GM19023 (cell line): Measurements from ENCODE around the gene CYP51A1.
"Not testable (repeated sequence)": the region's sequence is repeated elsewhere in the genome, so short reads cannot be mapped to it uniquely, and the experiment has no call there.

Experiments used
- ATAC-seq: cut with Tn5 transposase; IDR thresholded peaks from one replicate; pipeline ENCODE4 v1.9.1; 2021; ENCODE audit warnings: mild to moderate bottlenecking, moderate library complexity; ENCODE audit not compliant: unreplicated experiment

The CYP51A1 gene

GRCh38 chr7:92131764-92132330 is 2.4 kb downstream of the CYP51A1 start:
- no peak for ATAC-seq

DNA sequence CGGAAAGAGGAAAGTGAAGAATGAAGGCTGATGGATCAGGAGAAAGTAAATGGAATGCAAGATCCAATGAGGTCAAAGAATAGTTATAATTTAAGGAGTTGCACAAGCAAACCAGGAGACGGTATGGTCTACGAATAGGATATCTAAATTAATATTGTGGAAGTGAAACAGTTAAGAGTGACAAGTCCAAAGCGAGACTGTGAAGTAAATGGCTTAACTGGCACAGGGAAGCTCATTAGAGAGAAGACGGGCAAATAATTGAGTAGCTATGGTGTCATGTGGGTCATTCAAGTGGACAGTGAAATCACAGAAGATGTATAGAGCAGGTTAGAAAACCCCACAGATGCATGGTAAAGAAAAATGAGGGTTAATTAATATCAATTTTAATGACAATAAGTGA is 3.2 kb downstream of the CYP51A1 start:
- no peak for ATAC-seq

GRCh38 chr7:92121681-92122080 is 12.6 kb downstream of the CYP51A1 start:
- ATAC-seq = no peak

DNA sequence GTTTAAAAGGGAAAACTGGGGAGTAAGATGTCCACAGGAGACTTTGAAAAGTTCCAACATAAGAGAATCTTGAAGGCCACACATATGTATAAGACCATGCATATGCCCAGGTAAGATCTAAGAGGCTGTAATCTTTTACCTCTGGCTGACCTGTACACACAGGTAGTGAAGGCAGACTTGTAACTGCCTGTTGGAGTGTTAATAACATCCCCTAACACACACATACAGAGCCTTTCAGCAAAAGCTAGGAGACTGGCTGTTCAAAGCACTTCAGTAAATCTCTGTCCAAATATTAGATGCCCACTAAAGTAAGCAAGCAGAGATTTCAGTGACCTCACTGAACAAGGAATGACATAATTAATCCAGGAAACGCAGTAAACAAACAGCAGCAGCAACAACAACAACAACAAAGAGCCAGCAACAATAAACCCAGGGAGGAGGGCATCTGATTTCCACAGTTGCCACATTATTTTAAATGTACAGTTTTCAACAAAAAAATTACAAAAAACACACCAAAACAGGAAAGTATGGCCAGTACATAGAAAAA is 15.0 kb downstream of the CYP51A1 start:
- ATAC-seq = no peak

- ATAC-seq = no peak
Observed at GRCh38 chr7:92116949-92117348, 17.3 kb downstream of the CYP51A1 start.

DNA sequence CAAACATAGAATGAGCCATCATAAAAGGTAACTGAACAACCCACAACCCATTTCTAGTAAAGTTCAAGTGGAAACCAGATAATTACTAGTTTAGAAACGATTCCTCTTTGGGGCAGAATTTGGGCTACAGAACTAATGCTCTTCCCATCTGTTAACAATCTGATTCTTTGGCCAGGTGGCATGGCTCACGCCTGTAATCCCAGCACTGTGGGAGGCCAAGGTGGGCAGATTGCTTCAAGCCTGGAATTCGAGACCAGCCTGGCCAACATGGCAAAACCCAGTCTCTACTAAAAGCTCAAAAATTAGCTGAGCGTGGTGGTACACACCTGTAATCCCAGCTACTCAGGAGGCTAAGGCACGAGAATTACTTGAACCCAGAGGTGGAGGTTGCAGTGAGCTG is 18.5 kb downstream of the CYP51A1 start:
- ATAC-seq = no peak

DNA sequence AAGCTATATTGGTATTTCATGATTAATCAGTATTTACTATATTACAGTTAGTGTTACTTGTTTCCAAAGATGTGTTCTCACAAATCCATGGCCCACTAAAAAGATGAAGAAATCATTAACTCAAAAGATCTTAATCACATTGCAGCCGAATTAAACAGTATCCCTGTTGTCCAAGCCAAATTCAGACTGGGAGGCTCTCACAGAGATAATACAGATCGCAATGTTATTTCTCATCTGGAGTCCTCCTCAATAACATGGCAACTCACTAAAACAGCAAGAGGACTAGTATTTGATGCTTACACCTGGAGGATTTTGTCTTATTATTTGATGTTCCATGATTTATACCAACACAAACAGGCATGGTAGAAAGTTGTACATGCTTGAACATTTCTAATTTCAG is 23.4 kb downstream of the CYP51A1 start:
- ATAC-seq = no peak

GRCh38 chr7:92108821-92109220 is 25.5 kb downstream of the CYP51A1 start:
- ATAC-seq = no peak

DNA sequence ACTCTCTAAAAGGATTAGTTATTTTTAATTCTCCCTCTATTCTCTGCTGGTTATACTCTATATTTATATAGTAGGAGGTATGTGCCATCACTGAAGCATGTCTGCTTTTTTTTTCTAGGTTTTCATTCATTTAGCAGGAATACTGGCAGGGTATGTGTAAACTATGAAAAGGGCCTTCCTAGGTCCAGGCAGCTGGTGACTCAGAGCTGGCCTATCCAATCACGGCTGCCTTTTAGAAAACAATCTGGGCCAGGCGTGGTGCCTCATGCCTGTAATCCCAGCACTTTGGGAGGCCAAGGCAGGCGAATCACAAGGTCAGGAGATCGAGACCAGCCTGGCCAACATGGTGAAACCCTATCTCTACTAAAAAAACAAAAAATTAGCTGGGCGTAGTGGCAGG is 31.4 kb downstream of the CYP51A1 start:
- not testable (repeated sequence) for ATAC-seq

DNA sequence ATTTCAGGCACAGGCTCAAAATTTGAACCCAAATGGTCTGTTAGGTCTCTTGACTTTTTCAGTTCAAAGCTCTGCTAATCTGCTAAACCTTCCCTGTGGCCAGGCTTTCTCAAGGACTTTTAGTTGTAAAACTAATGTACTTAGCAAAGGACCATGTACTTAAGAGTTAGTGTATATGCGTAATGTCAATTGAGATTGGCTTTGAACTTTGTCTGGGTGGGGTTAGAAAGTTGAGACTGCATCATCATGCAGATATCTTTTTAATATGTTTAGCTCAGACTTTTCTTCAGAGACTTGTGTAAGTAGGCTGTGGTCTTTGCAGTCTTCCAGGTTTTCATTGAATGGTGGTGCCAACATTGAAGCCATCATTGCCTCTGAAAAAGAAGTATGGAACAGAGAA is 33.7 kb downstream of the CYP51A1 start:
- ATAC-seq = no peak

DNA sequence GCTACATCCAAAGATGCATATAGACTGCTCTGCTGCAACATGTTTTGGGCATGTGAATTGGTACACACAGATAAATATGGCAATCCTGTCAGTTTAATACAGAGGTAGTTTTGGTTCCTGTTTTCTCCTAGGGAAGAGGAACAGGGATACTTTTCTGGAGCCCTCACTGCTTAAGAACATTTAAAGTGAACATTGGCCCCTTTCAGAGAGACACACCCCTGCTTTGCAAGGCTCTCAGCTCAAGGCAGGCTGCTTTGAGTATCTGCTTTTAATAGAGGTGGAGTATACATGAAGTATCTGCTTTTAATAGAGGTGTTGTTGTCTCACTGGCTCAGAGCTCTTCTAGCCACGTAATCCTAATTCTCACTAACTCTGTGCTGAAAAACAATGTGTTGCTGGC is 38.9 kb downstream of the CYP51A1 start:
- ATAC-seq = no peak

DNA sequence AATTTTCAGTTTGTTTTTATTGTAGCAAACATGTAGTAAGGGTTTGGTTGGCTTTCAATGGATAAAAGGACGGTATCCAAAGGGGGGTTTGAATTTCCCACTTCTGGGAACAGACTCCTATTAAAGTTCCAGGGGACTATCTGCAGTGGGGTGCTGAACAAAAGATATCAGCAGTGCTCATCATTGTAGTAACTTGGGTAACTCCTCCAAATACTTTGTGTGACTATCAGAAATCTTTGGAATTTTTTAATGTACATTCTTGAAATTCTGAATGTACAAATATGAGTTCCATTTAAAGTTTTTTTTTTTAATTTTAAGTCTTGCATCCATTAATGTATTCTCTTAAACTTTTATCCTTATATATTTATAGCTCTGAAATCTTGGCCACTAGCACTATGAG is 42.1 kb downstream of the CYP51A1 start:
- ATAC-seq = no peak

DNA sequence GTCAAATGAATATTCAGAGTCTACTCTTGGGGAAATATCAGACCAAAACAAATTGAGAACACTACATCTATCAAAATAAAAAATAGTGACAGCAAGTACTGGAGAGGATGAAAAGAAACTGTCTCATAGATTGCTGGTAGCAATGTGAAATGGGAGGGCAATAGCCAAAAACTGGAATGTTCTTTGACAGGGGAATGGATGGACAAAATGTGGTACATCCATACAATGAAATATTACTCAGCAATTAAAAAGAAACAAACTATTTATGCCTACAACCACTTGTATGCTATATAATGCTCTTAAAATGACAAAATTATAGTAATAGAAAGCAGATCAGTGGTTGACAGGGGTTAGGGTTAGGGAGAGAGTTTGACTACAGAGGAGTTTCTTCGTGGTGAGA is 46.0 kb downstream of the CYP51A1 start:
- ATAC-seq = no peak

GRCh38 chr7:92083922-92084321 is 50.4 kb downstream of the CYP51A1 start:
- ATAC-seq = not testable (repeated sequence)

DNA sequence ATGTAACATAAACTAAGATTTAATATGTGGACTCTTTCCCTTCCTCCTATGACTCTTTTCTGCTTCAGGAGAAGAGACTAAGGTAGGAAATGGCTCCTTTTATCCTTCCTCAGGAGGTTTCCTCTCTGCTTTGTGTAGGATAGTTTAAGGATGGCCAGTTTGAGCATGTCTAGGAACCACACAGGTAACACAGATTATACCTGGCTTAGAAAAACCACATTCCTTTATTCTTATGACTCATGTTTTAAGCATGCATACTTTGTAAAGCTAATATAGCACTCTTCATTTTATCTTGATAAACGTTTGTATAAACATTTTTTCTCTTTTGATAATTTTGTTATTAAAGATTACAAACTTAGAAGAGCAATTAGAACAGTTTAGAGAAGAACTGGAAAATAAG is 57.8 kb downstream of the CYP51A1 start:
- ATAC-seq = no peak

DNA sequence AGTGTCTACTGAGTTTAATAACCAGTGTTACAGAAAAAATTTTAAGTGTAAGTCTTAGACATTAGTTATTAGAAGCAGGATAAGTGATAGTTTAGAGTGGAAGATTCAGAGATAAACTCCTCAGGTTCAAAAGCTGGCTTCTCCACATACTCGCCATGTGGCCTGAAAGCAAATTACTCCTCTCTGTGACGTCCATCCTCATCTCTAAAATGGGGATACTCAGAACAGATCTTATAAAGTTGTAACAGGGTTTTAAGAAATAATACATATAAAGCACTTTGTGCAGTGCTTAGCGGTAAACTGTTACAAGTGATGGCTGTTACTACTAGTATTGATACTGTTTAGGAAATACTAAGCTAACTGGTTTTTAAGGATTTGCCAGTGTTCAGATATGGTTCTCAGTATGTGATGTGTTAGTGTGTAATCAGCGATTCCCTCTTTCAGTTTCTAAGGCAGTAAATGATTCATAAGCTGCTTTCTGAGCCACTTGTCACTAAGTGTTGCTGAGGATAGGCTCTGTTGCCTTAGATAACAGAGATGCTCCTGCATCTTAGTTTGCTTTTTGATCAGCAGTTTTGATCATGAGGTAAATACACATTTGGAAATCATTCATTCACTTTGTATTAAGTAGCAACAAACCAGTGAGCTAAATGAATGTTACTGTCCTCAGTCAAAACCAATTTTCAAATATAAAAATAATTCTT is 58.7 kb downstream of the CYP51A1 start:
- peak; percentile 92 for ATAC-seq

GRCh38 chr7:92072708-92073107 is 61.6 kb downstream of the CYP51A1 start:
- ATAC-seq = no peak

DNA sequence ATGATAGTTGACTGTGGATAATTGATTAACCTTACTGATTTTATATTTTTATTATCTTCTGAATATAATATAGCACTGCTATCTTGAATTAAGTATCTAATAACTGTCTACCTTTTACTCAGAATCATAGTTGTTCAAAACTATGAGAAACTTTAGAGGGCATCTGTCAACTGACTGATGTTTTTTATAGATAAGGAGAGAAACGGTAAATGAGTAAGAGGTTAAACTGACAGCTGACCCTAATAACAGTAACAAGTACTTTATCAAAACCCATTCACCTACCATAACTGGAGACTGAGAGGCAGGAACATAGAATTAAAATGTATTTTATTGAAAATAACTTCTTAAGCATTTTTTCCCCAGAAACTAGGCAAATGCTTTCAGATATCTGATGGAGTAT is 62.2 kb downstream of the CYP51A1 start:
- ATAC-seq = no peak

GRCh38 chr7:92071032-92071431 is 63.2 kb downstream of the CYP51A1 start:
- ATAC-seq = no peak

DNA sequence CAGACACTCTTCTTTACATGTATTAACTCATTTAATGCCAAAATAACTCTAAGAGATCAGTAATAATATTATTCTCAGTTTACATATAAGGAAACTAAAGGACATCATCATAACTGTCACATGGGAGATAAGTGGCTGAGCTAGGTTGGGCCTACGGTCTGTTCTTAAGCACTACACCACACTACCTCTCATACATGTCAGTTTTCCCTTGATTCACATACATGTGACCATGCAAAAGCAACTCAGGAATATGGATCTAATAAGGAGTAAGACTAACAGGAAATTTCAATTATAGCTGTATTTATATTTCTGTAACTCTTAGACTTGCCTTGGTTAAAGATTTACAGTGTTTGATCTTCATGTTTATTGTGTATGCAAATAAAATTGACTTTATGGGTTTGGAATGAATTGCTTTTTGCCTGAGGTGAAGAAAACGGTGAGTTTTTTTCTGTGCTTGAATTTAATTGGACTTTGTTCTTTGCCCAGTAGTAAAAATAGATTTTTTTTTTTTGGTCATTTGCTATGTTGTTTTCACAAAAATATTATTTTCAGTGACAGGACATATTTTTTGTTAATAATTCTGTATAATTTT is 69.7 kb downstream of the CYP51A1 start:
- no peak for ATAC-seq
